GM21367 (cell line): ENCODE results near the gene ZBTB16.

Experiments
- ATAC-seq: cut with Tn5 transposase; IDR thresholded peaks from one replicate; pipeline ENCODE4 v1.9.1; 2021; ENCODE audit not compliant: unreplicated experiment

The ZBTB16 gene

GRCh38 chr11:114230031-114230704 lies 170.7 kb downstream of the ZBTB16 start:
- ATAC-seq = no peak

GRCh38 chr11:114232400-114233059 lies 173.0 kb downstream of the ZBTB16 start:
- ATAC-seq = no peak

GRCh38 chr11:114233755-114234154 lies 174.2 kb downstream of the ZBTB16 start:
- no peak for ATAC-seq

- ATAC-seq = no peak
These were observed 177.3 kb downstream of the ZBTB16 start for GRCh38 chr11:114236829-114237228.

GRCh38 chr11:114237321-114238280 lies 178.1 kb downstream of the ZBTB16 start:
- no peak for ATAC-seq

- no peak for ATAC-seq
These were observed 180.2 kb downstream of the ZBTB16 start for GRCh38 chr11:114239753-114240161.

- ATAC-seq = no peak
These were observed 182.5 kb downstream of the ZBTB16 start for GRCh38 chr11:114242032-114242431.

- no peak for ATAC-seq
These were observed 184.2 kb downstream of the ZBTB16 start for GRCh38 chr11:114243461-114244372.

GRCh38 chr11:114244726-114245394 lies 185.3 kb downstream of the ZBTB16 start:
- ATAC-seq = no peak

GRCh38 chr11:114246321-114247069 lies 187.0 kb downstream of the ZBTB16 start:
- ATAC-seq = no peak

GRCh38 chr11:114247070-114247789 lies 187.7 kb downstream of the ZBTB16 start:
- ATAC-seq = no peak

GRCh38 chr11:114250180-114250579 lies 190.7 kb downstream of the ZBTB16 start:
- no peak for ATAC-seq

- ATAC-seq = no peak
These were observed 191.7 kb downstream of the ZBTB16 start for GRCh38 chr11:114250993-114251814.

- ATAC-seq = no peak
These were observed 192.4 kb downstream of the ZBTB16 start for GRCh38 chr11:114251815-114252337.

- no peak for ATAC-seq
These were observed 193.3 kb downstream of the ZBTB16 start for GRCh38 chr11:114252767-114253166.

GRCh38 chr11:114253771-114254170 lies 194.3 kb downstream of the ZBTB16 start:
- ATAC-seq = no peak

- ATAC-seq = no peak
These were observed 195.1 kb downstream of the ZBTB16 start for GRCh38 chr11:114254571-114255146.
